IPS-NIHi11 (cell line): ENCODE results near the gene SCAND1.

Source experiments
- DNase-seq: peaks from one replicate; pipeline ENCODE4 v3.0.0; 2012; ENCODE audit warnings: mixed read lengths, low spot score

The SCAND1 gene

GRCh38 chr20:35904982-35905663, 49.2 kb downstream of the SCAND1 start:
- no peak for DNase-seq

- DNase-seq: no peak
These were observed 50.5 kb downstream of the SCAND1 start for GRCh38 chr20:35903843-35904242.
